Caco-2 (cell line): ENCODE measurements around the gene THADA. TPM values are rescaled to one million over a fixed set of nuclear protein-coding genes. Genes with fewer than 3 reads are reported as not detected.

Source experiments
- BruUV-seq: library from RNA; stranded (reverse); fragments of 400-500 nt; replicated peaks from 2 replicates; lab custom pipeline; 2021; lab: Mats Ljungman, UMichigan
- CTCF ChIA-PET: fragments of 300-600 bp; sonication (Branson Sonifier 250); formaldehyde crosslinking; loops from one replicate; lab custom pipeline; 2022; ENCODE audit warnings: antibody characterized with exemption; lab: Charles Lee
- POLR2A ChIA-PET: fragments of 300-600 bp; sonication (Branson Sonifier 250); formaldehyde crosslinking; loops from one replicate; lab custom pipeline; 2022; ENCODE audit warnings: antibody characterized with exemption; lab: Charles Lee
- DNase-seq, 2 experiments: peaks; one replicate each; pipeline versions ENCODE4 v3.0.0 to v3.0.0-alpha.2; 2020 to 2022
- H3K27me3 ChIP-seq: replicated peaks from 2 replicates; pipeline ENCODE4 v1.6.0; 2011; ENCODE audit warnings: low read length; ENCODE audit not compliant: control insufficient read depth, insufficient read depth
- H3K36me3 ChIP-seq: 2 replicates; pipeline ENCODE4 v1.5.1; 2011; ENCODE audit warnings: low read length; ENCODE audit not compliant: control insufficient read depth, insufficient read depth
- H3K4me1 ChIP-seq: fragments of 250-450 bp; sonication (Bioruptor Pico); 2 replicates; pipeline ENCODE4 v1.5.1; 2020; ENCODE audit warnings: mild to moderate bottlenecking
- H3K4me3 ChIP-seq: 2 replicates; pipeline ENCODE4 v1.5.1; 2011; ENCODE audit warnings: low read depth, mild to moderate bottlenecking, control low read depth, low read length
- H3K9me3 ChIP-seq: fragments of 250-450 bp; sonication (Bioruptor Pico); 2 replicates; pipeline ENCODE4 v1.5.1; 2020; ENCODE audit warnings: mild to moderate bottlenecking, moderate library complexity
- H3K27ac Mint-ChIP-seq: one replicate; pipeline ENCODE4 v1.8.0; 2022; ENCODE audit warnings: mixed read lengths; ENCODE audit not compliant: unreplicated experiment
- H3K27me3 Mint-ChIP-seq: one replicate; pipeline ENCODE4 v1.8.0; 2022; ENCODE audit warnings: mixed read lengths; ENCODE audit not compliant: insufficient read depth, unreplicated experiment
- H3K36me3 Mint-ChIP-seq: one replicate; pipeline ENCODE4 v1.8.0; 2022; ENCODE audit warnings: mild to moderate bottlenecking, mixed read lengths; ENCODE audit not compliant: insufficient read depth, unreplicated experiment
- H3K4me1 Mint-ChIP-seq: one replicate; pipeline ENCODE4 v1.8.0; 2022; ENCODE audit warnings: low read depth, mixed read lengths; ENCODE audit not compliant: unreplicated experiment
- H3K4me3 Mint-ChIP-seq: one replicate; pipeline ENCODE4 v1.8.0; 2022; ENCODE audit warnings: mild to moderate bottlenecking, moderate library complexity, mixed read lengths; ENCODE audit not compliant: unreplicated experiment
- H3K9me3 Mint-ChIP-seq: one replicate; pipeline ENCODE4 v1.8.0; 2022; ENCODE audit warnings: mixed read lengths; ENCODE audit not compliant: unreplicated experiment
- intact Hi-C: fragments of 100-400 bp; cut with micrococcal nuclease; formaldehyde crosslinking; loops from one replicate; pipeline ENCODE4 v1.10.0; 2022; ENCODE audit not compliant: unreplicated experiment
- total RNA-seq: library from RNA; stranded (reverse); gene quantifications from 2 replicates; pipeline ENCODE4 v1.2.3, GENCODE V29; 2022
- TF ChIP-seq, protein P1 (sequence below), 2 experiments: fragments of 200-600 bp in 1 of 2; IDR thresholded peaks; 1 replicate in 1 of 2; 2 replicates in 1 of 2; pipeline versions ENCODE4 v1.5.1 to v1.8.0; 2011 to 2022; ENCODE audit warnings: antibody characterized with exemption in 1 of 2, control low read depth in 1 of 2, inconsistent platforms in 1 of 2, low read depth in 1 of 2, low read length in 1 of 2, mild to moderate bottlenecking in 1 of 2, moderate library complexity in 1 of 2; ENCODE audit not compliant: insufficient read depth in 1 of 2, severe bottlenecking in 1 of 2, unreplicated experiment in 1 of 2

The THADA gene
- total RNA-seq, 1 experiment from 2014 or later = 33.8 TPM

DNA sequence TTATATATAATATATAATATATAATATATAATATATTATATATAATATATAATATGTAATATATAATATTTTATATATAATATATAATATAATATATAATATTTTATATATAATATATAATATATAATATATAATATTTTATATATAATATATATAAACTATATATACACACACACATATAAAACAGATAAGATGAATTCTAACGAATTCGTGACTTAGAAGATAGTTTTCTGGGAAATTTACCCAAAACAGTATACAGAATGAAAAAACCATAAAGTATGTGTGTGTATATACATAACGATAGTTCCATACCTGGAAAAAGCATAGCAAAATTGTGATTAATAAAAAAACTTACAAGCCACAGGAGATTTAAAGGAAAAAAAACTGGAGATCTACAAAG, 80.6 kb downstream of the THADA start:
- Histone ChIP-seq H3K9me3 (no peaks in the 10 kb centered on the region), H3K36me3 (no peaks in the 10 kb centered on the region), H3K4me3 (no peak overlapping the region), H3K27me3 (no peaks in the 10 kb centered on the region), H3K4me1 (no peaks in the 10 kb centered on the region)
- Mint-ChIP-seq H3K4me3 (no peak overlapping the region), H3K4me1 (no peaks in the 10 kb centered on the region), H3K27me3 (no peaks in the 10 kb centered on the region), H3K27ac (no peak overlapping the region), H3K9me3 (no peaks in the 10 kb centered on the region), H3K36me3 (no peaks in the 10 kb centered on the region)
- BruUV-seq = no TSS peak
- CTCF ChIA-PET = no interaction called here
- TF ChIP-seq, protein P1, sequence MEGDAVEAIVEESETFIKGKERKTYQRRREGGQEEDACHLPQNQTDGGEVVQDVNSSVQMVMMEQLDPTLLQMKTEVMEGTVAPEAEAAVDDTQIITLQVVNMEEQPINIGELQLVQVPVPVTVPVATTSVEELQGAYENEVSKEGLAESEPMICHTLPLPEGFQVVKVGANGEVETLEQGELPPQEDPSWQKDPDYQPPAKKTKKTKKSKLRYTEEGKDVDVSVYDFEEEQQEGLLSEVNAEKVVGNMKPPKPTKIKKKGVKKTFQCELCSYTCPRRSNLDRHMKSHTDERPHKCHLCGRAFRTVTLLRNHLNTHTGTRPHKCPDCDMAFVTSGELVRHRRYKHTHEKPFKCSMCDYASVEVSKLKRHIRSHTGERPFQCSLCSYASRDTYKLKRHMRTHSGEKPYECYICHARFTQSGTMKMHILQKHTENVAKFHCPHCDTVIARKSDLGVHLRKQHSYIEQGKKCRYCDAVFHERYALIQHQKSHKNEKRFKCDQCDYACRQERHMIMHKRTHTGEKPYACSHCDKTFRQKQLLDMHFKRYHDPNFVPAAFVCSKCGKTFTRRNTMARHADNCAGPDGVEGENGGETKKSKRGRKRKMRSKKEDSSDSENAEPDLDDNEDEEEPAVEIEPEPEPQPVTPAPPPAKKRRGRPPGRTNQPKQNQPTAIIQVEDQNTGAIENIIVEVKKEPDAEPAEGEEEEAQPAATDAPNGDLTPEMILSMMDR (IDR thresholded peaks at IDR 0.05; ENCODE audit: insufficient read depth in 1 of 2, low read depth in 1 of 2, low read length in 1 of 2, severe bottlenecking in 1 of 2, unreplicated experiment in 1 of 2) = no peak
- no peak for DNase-seq
- intact Hi-C loops = no loop called here
- POLR2A ChIA-PET = no interaction called here

DNA sequence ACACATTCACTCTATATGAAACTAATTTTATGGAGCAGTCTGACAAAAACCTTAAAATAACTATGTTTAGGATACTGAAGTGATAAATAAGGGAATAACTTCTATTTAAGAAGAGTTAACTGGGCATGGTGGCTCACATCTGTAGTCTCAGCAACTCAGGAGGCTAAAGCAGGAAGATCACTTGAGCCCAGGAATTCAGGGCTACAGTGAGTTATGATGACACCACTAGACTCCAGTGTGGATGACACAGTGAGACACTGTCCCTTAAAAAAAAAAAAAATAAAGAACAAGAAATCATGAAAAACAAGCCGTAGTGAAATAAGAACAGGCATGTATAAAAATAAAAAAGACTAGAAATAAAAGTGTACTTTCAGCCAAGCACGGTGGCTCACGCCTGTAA, 82.0 kb downstream of the THADA start:
- no peaks in the 10 kb centered on the region for H3K27me3 Mint-ChIP-seq
- no peaks in the 10 kb centered on the region for H3K36me3 Mint-ChIP-seq
- Histone ChIP-seq H3K9me3 (no peaks in the 10 kb centered on the region), H3K4me3 (no peak overlapping the region), H3K4me1 (peaks cover 2% of the 10 kb centered on the region; the same call in 1 of the 2 replicates), H3K36me3 (no peaks in the 10 kb centered on the region), H3K27me3 (no peaks in the 10 kb centered on the region)
- no peaks in the 10 kb centered on the region for H3K9me3 Mint-ChIP-seq
- intact Hi-C loops = no loop called here
- no peak overlapping the region for H3K4me3 Mint-ChIP-seq
- TF ChIP-seq, protein P1 (IDR thresholded peaks at IDR 0.05; ENCODE audit: insufficient read depth in 1 of 2, low read depth in 1 of 2, low read length in 1 of 2, severe bottlenecking in 1 of 2, unreplicated experiment in 1 of 2) = no peak
- CTCF ChIA-PET = no interaction called here
- no peaks in the 10 kb centered on the region for H3K4me1 Mint-ChIP-seq
- H3K27ac Mint-ChIP-seq = no peak overlapping the region
- no TSS peak for BruUV-seq
- POLR2A ChIA-PET = no interaction called here
- DNase-seq = no peak

DNA sequence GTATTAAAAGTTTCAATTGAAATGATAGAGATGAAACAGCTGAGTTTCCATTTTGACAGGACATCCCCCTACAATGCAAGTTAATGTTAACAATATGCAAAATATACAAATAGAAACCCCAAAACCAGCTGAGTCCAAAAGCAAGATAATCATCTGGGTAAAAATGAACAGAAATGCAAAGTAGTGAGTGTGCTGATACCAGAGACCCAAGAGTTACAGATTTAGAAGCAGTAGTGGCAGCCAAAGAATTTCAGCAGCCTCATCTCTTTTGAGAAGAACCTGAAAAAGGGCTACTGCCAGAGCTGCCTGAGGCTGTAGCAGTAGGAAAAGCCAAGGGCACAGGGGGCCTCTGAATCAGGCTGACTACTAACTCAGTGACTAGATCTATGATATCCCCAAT, 82.6 kb downstream of the THADA start:
- peaks cover 5% of the 10 kb centered on the region for H3K4me1 Mint-ChIP-seq
- Histone ChIP-seq H3K27me3 (no peaks in the 10 kb centered on the region), H3K4me1 (peaks cover 6% of the 10 kb centered on the region; the same call in 1 of the 2 replicates), H3K4me3 (no peak overlapping the region), H3K9me3 (no peaks in the 10 kb centered on the region), H3K36me3 (no peaks in the 10 kb centered on the region)
- ChIA-PET CTCF (no interaction called here), POLR2A (no interaction called here)
- H3K27ac Mint-ChIP-seq = no peak overlapping the region
- no peaks in the 10 kb centered on the region for H3K36me3 Mint-ChIP-seq
- H3K9me3 Mint-ChIP-seq = no peaks in the 10 kb centered on the region
- DNase-seq = no peak
- BruUV-seq = no TSS peak
- intact Hi-C loops = no loop called here
- H3K4me3 Mint-ChIP-seq = no peak overlapping the region
- no peaks in the 10 kb centered on the region for H3K27me3 Mint-ChIP-seq
- TF ChIP-seq, protein P1 (IDR thresholded peaks at IDR 0.05; ENCODE audit: insufficient read depth in 1 of 2, low read depth in 1 of 2, low read length in 1 of 2, severe bottlenecking in 1 of 2, unreplicated experiment in 1 of 2) = no peak
